ENCODE measurements around the gene UBE2G2. TPM values are rescaled to one million over a fixed set of nuclear protein-coding genes. Genes with fewer than 3 reads are reported as not detected.

Gene UBE2G2
- polyA plus RNA-seq, 2 donors, result 28.1 to 30.4 TPM

- Histone ChIP-seq H3K27me3 (ENCODE audit: control insufficient read depth in 1 of 2, insufficient read depth in 2 of 2, low read length in 2 of 2) (no peaks in the 10 kb centered on the region), H3K27ac (ENCODE audit: low read depth in 2 of 2, low read length in 1 of 2) (no peak overlapping the region), H3K4me3 (ENCODE audit: low read depth in 1 of 2, low read length in 2 of 2) (no peak overlapping the region), H3K36me3 (ENCODE audit: control insufficient read depth in 2 of 2, insufficient read depth in 2 of 2, low read length in 1 of 2) (peaks cover 8 to 9% of the 10 kb centered on the region in 2 donors), H3K9me3 (ENCODE audit: control insufficient read depth in 2 of 2, insufficient read depth in 1 of 2, low read depth in 1 of 2, low read length in 1 of 2) (no peaks in the 10 kb centered on the region), H3K4me1 (ENCODE audit: control insufficient read depth in 2 of 2, insufficient read depth in 2 of 2, low read length in 1 of 2) (peaks cover 0 to 11% of the 10 kb centered on the region in 2 donors)
- 74 to 82% methylated on average over 10 of the region's 10 CpGs for WGBS, 2 donors
These were observed 14.4 kb upstream of the UBE2G2 start for GRCh38 chr21:44815852-44816628.

- Histone ChIP-seq H3K36me3 (ENCODE audit: control insufficient read depth in 2 of 2, insufficient read depth in 2 of 2, low read length in 1 of 2) (peaks cover 9 to 16% of the 10 kb centered on the region in 2 donors), H3K4me1 (ENCODE audit: control insufficient read depth in 2 of 2, insufficient read depth in 2 of 2, low read length in 1 of 2) (peaks cover 0 to 17% of the 10 kb centered on the region in 2 donors), H3K9me3 (ENCODE audit: control insufficient read depth in 2 of 2, insufficient read depth in 1 of 2, low read depth in 1 of 2, low read length in 1 of 2) (no peaks in the 10 kb centered on the region), H3K27ac (ENCODE audit: low read depth in 2 of 2, low read length in 1 of 2) (no peak overlapping the region), H3K4me3 (ENCODE audit: low read depth in 1 of 2, low read length in 2 of 2) (no peak overlapping the region), H3K27me3 (ENCODE audit: control insufficient read depth in 1 of 2, insufficient read depth in 2 of 2, low read length in 2 of 2) (no peaks in the 10 kb centered on the region)
- 87 to 90% methylated on average over 8 of the region's 8 CpGs for WGBS, 2 donors
These were observed 13.6 kb upstream of the UBE2G2 start for GRCh38 chr21:44815225-44815624.

- no peaks in the 10 kb centered on the region for H3K27me3 ChIP-seq (ENCODE audit: control insufficient read depth in 1 of 2, insufficient read depth in 2 of 2, low read length in 2 of 2)
- no peaks in the 10 kb centered on the region for H3K9me3 ChIP-seq (ENCODE audit: control insufficient read depth in 2 of 2, insufficient read depth in 1 of 2, low read depth in 1 of 2, low read length in 1 of 2)
- H3K27ac ChIP-seq (ENCODE audit: low read depth in 2 of 2, low read length in 1 of 2), result no peak overlapping the region
- H3K4me1 ChIP-seq (ENCODE audit: control insufficient read depth in 2 of 2, insufficient read depth in 2 of 2, low read length in 1 of 2), result peaks cover 0 to 17% of the 10 kb centered on the region in 2 donors
- WGBS, 2 donors, result 83 to 87% methylated on average over 11 of the region's 11 CpGs
- peaks cover 9 to 20% of the 10 kb centered on the region in 2 donors for H3K36me3 ChIP-seq (ENCODE audit: control insufficient read depth in 2 of 2, insufficient read depth in 2 of 2, low read length in 1 of 2)
- H3K4me3 ChIP-seq (ENCODE audit: low read depth in 1 of 2, low read length in 2 of 2), result no peak overlapping the region
These were observed 12.9 kb upstream of the UBE2G2 start for GRCh38 chr21:44814498-44815023.

- H3K4me3 ChIP-seq (ENCODE audit: low read depth in 1 of 2, low read length in 2 of 2), result no peak overlapping the region
- H3K27ac ChIP-seq (ENCODE audit: low read depth in 2 of 2, low read length in 1 of 2), result no peak overlapping the region
- WGBS, 2 donors, result 90 to 91% methylated on average over 18 of the region's 18 CpGs
These were observed 12.1 kb upstream of the UBE2G2 start for GRCh38 chr21:44813727-44814126.

GRCh38 chr21:44813149-44813548, 11.5 kb upstream of the UBE2G2 start:
- Histone ChIP-seq H3K27me3 (ENCODE audit: control insufficient read depth in 1 of 2, insufficient read depth in 2 of 2, low read length in 2 of 2) (no peaks in the 10 kb centered on the region), H3K9me3 (ENCODE audit: control insufficient read depth in 2 of 2, insufficient read depth in 1 of 2, low read depth in 1 of 2, low read length in 1 of 2) (no peaks in the 10 kb centered on the region), H3K4me3 (ENCODE audit: low read depth in 1 of 2, low read length in 2 of 2) (no peak overlapping the region), H3K36me3 (ENCODE audit: control insufficient read depth in 2 of 2, insufficient read depth in 2 of 2, low read length in 1 of 2) (peaks cover 9 to 24% of the 10 kb centered on the region in 2 donors), H3K27ac (ENCODE audit: low read depth in 2 of 2, low read length in 1 of 2) (no peak overlapping the region), H3K4me1 (ENCODE audit: control insufficient read depth in 2 of 2, insufficient read depth in 2 of 2, low read length in 1 of 2) (peaks cover 0 to 17% of the 10 kb centered on the region in 2 donors)
- WGBS, 2 donors, result 93 to 96% methylated on average over 10 of the region's 10 CpGs

More at GRCh38 chr21:44813727-44814126, 12.1 kb upstream of the UBE2G2 start:
- Histone ChIP-seq H3K27me3 (ENCODE audit: control insufficient read depth in 1 of 2, insufficient read depth in 2 of 2, low read length in 2 of 2) (no peaks in the 10 kb centered on the region), H3K36me3 (ENCODE audit: control insufficient read depth in 2 of 2, insufficient read depth in 2 of 2, low read length in 1 of 2) (peaks cover 9 to 21% of the 10 kb centered on the region in 2 donors), H3K4me1 (ENCODE audit: control insufficient read depth in 2 of 2, insufficient read depth in 2 of 2, low read length in 1 of 2) (peaks cover 0 to 17% of the 10 kb centered on the region in 2 donors), H3K9me3 (ENCODE audit: control insufficient read depth in 2 of 2, insufficient read depth in 1 of 2, low read depth in 1 of 2, low read length in 1 of 2) (no peaks in the 10 kb centered on the region)

- no peak overlapping the region for H3K4me3 ChIP-seq (ENCODE audit: low read depth in 1 of 2, low read length in 2 of 2)
- 73 to 83% methylated on average over 14 of the region's 14 CpGs for WGBS, 2 donors
- no peak overlapping the region for H3K27ac ChIP-seq (ENCODE audit: low read depth in 2 of 2, low read length in 1 of 2)
- peaks cover 0 to 17% of the 10 kb centered on the region in 2 donors for H3K4me1 ChIP-seq (ENCODE audit: control insufficient read depth in 2 of 2, insufficient read depth in 2 of 2, low read length in 1 of 2)
- H3K36me3 ChIP-seq (ENCODE audit: control insufficient read depth in 2 of 2, insufficient read depth in 2 of 2, low read length in 1 of 2), result peaks cover 9 to 24% of the 10 kb centered on the region in 2 donors
- H3K9me3 ChIP-seq (ENCODE audit: control insufficient read depth in 2 of 2, insufficient read depth in 1 of 2, low read depth in 1 of 2, low read length in 1 of 2), result no peaks in the 10 kb centered on the region
- H3K27me3 ChIP-seq (ENCODE audit: control insufficient read depth in 1 of 2, insufficient read depth in 2 of 2, low read length in 2 of 2), result no peaks in the 10 kb centered on the region
These were observed 11.0 kb upstream of the UBE2G2 start for GRCh38 chr21:44812640-44813039.

- 84% methylated on average over 6 of the region's 6 CpGs for WGBS, 2 donors
- H3K27me3 ChIP-seq (ENCODE audit: control insufficient read depth in 1 of 2, insufficient read depth in 2 of 2, low read length in 2 of 2), result no peaks in the 10 kb centered on the region
- no peaks in the 10 kb centered on the region for H3K9me3 ChIP-seq (ENCODE audit: control insufficient read depth in 2 of 2, insufficient read depth in 1 of 2, low read depth in 1 of 2, low read length in 1 of 2)
- peaks cover 9 to 32% of the 10 kb centered on the region in 2 donors for H3K36me3 ChIP-seq (ENCODE audit: control insufficient read depth in 2 of 2, insufficient read depth in 2 of 2, low read length in 1 of 2)
- no peak overlapping the region for H3K4me3 ChIP-seq (ENCODE audit: low read depth in 1 of 2, low read length in 2 of 2)
- H3K27ac ChIP-seq (ENCODE audit: low read depth in 2 of 2, low read length in 1 of 2), result no peak overlapping the region
- peaks cover 0 to 5% of the 10 kb centered on the region in 2 donors for H3K4me1 ChIP-seq (ENCODE audit: control insufficient read depth in 2 of 2, insufficient read depth in 2 of 2, low read length in 1 of 2)
These were observed 9.2 kb upstream of the UBE2G2 start for GRCh38 chr21:44810779-44811178.

GRCh38 chr21:44805859-44806258, 4.2 kb upstream of the UBE2G2 start:
- Histone ChIP-seq H3K27me3 (ENCODE audit: control insufficient read depth in 1 of 2, insufficient read depth in 2 of 2, low read length in 2 of 2) (no peaks in the 10 kb centered on the region), H3K27ac (ENCODE audit: low read depth in 2 of 2, low read length in 1 of 2) (no peak overlapping the region), H3K9me3 (ENCODE audit: control insufficient read depth in 2 of 2, insufficient read depth in 1 of 2, low read depth in 1 of 2, low read length in 1 of 2) (no peaks in the 10 kb centered on the region), H3K36me3 (ENCODE audit: control insufficient read depth in 2 of 2, insufficient read depth in 2 of 2, low read length in 1 of 2) (peaks cover 0 to 25% of the 10 kb centered on the region in 2 donors), H3K4me1 (ENCODE audit: control insufficient read depth in 2 of 2, insufficient read depth in 2 of 2, low read length in 1 of 2) (peaks cover 0 to 5% of the 10 kb centered on the region in 2 donors), H3K4me3 (ENCODE audit: low read depth in 1 of 2, low read length in 2 of 2) (no peak overlapping the region)
- WGBS, 2 donors, result 86 to 90% methylated on average over 4 of the region's 4 CpGs

GRCh38 chr21:44805226-44805625, 3.6 kb upstream of the UBE2G2 start:
- Histone ChIP-seq H3K4me3 (ENCODE audit: low read depth in 1 of 2, low read length in 2 of 2) (no peak overlapping the region), H3K4me1 (ENCODE audit: control insufficient read depth in 2 of 2, insufficient read depth in 2 of 2, low read length in 1 of 2) (peaks cover 0 to 2% of the 10 kb centered on the region in 2 donors), H3K27me3 (ENCODE audit: control insufficient read depth in 1 of 2, insufficient read depth in 2 of 2, low read length in 2 of 2) (no peaks in the 10 kb centered on the region), H3K27ac (ENCODE audit: low read depth in 2 of 2, low read length in 1 of 2) (no peak overlapping the region), H3K9me3 (ENCODE audit: control insufficient read depth in 2 of 2, insufficient read depth in 1 of 2, low read depth in 1 of 2, low read length in 1 of 2) (no peaks in the 10 kb centered on the region), H3K36me3 (ENCODE audit: control insufficient read depth in 2 of 2, insufficient read depth in 2 of 2, low read length in 1 of 2) (peaks cover 0 to 19% of the 10 kb centered on the region in 2 donors)
- 76 to 82% methylated on average over 4 of the region's 4 CpGs for WGBS, 2 donors

Data from esophagus (tissue), 2 donors.